HFFc6 (cell line): ENCODE measurements around the gene ZSCAN18. TPM values are rescaled to one million over a fixed set of nuclear protein-coding genes. Genes with fewer than 3 reads are reported as not detected.

Source experiments
- DNase-seq: peaks from one replicate; pipeline ENCODE4 v3.0.0-alpha.2; 2018
- H3K27ac Mint-ChIP-seq: 2 replicates; pipeline ENCODE4 v1.8.0; 2020; ENCODE audit warnings: mild to moderate bottlenecking, mixed read lengths
- H3K27me3 Mint-ChIP-seq: 2 replicates; pipeline ENCODE4 v1.8.0; 2021; ENCODE audit warnings: mild to moderate bottlenecking, moderate library complexity, mixed read lengths; ENCODE audit not compliant: insufficient read depth
- H3K36me3 Mint-ChIP-seq: 2 replicates; pipeline ENCODE4 v1.8.0; 2021; ENCODE audit warnings: low read depth, mixed read lengths
- H3K4me1 Mint-ChIP-seq: 2 replicates; pipeline ENCODE4 v1.8.0; 2020; ENCODE audit warnings: low read depth, mixed read lengths
- H3K4me3 Mint-ChIP-seq: 2 replicates; pipeline ENCODE4 v1.8.0; 2020; ENCODE audit warnings: mild to moderate bottlenecking, moderate library complexity, mixed read lengths
- H3K9me3 Mint-ChIP-seq: 2 replicates; pipeline ENCODE4 v1.8.0; 2020; ENCODE audit warnings: mild to moderate bottlenecking, mixed read lengths
- total RNA-seq, 6 experiments: library from RNA; stranded (reverse); fragmentation: NEBNext Ultra II Directional; extraction: Animal tissue kit (Norgen Biotek cat#: 25700); gene quantifications; 2 replicates in 1 of 6; 3 replicates in 5 of 6; pipeline ENCODE4 v1.2.3, GENCODE V29; 2021
- TF ChIP-seq, protein P1 (sequence below): fragments of 200-600 bp; sonication (generic); IDR thresholded peaks from 2 replicates; pipeline ENCODE4 v1.5.0; 2021; ENCODE audit warnings: antibody characterized with exemption, mild to moderate bottlenecking

ZSCAN18 gene
- total RNA-seq, 6 experiments from 2014 or later = 0.80 to 2.8 (median 2.1) TPM

DNA sequence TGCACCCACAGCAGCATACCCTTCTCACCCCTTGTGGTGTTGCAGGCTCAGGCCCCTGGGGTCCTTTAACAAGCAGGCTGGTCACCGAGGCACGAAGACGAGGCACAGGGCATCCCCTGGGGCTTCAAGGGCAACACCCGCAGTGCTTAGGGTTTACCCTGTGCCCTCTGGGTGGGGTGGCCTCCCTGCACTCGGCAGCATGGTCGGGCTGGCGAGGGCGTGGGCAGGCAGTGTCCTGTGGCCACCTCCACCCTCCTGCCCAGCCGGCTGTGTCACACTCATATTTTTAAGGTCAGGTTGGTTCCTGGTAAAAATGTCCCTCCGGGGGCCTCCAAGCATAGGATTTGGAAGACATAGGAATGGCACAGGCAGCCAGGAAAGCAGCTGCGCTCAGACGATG is 50.4 kb downstream of the ZSCAN18 start:
- Mint-ChIP-seq H3K4me3 (no peak overlapping the region), H3K4me1 (no peaks in the 10 kb centered on the region), H3K36me3 (peaks cover 9% of the 10 kb centered on the region), H3K27ac (no peak overlapping the region), H3K9me3 (peaks cover 79% of the 10 kb centered on the region), H3K27me3 (no peaks in the 10 kb centered on the region; the same call in 1 of the 2 replicates)
- TF ChIP-seq, protein P1, sequence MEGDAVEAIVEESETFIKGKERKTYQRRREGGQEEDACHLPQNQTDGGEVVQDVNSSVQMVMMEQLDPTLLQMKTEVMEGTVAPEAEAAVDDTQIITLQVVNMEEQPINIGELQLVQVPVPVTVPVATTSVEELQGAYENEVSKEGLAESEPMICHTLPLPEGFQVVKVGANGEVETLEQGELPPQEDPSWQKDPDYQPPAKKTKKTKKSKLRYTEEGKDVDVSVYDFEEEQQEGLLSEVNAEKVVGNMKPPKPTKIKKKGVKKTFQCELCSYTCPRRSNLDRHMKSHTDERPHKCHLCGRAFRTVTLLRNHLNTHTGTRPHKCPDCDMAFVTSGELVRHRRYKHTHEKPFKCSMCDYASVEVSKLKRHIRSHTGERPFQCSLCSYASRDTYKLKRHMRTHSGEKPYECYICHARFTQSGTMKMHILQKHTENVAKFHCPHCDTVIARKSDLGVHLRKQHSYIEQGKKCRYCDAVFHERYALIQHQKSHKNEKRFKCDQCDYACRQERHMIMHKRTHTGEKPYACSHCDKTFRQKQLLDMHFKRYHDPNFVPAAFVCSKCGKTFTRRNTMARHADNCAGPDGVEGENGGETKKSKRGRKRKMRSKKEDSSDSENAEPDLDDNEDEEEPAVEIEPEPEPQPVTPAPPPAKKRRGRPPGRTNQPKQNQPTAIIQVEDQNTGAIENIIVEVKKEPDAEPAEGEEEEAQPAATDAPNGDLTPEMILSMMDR = no peak
- no peak for DNase-seq

DNA sequence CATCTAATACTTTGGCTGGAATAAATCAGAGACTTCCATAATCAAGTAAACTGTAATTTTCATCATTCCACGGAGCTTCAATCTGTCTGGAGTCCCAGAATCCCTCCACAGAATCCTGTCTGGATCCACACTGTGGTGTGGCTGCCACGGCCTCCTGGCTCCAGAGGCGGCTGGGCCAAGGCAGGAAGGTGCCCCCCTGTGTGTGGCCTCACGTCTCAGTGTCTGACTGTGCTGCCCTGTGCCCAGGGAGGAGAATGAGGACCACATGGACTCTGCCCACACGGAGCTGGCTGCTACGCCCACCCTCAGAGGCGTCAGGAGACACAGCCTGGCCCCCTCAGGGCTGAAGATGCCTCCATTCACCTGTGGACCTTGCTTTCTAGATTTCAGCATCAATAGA is 51.2 kb downstream of the ZSCAN18 start:
- TF ChIP-seq, protein P1 = no peak
- no peak overlapping the region for H3K4me3 Mint-ChIP-seq
- peaks cover 9% of the 10 kb centered on the region for H3K36me3 Mint-ChIP-seq
- DNase-seq = no peak
- H3K4me1 Mint-ChIP-seq = no peaks in the 10 kb centered on the region
- H3K27me3 Mint-ChIP-seq = no peaks in the 10 kb centered on the region; the same call in 1 of the 2 replicates
- no peak overlapping the region for H3K27ac Mint-ChIP-seq
- H3K9me3 Mint-ChIP-seq = peaks cover 78% of the 10 kb centered on the region

DNA sequence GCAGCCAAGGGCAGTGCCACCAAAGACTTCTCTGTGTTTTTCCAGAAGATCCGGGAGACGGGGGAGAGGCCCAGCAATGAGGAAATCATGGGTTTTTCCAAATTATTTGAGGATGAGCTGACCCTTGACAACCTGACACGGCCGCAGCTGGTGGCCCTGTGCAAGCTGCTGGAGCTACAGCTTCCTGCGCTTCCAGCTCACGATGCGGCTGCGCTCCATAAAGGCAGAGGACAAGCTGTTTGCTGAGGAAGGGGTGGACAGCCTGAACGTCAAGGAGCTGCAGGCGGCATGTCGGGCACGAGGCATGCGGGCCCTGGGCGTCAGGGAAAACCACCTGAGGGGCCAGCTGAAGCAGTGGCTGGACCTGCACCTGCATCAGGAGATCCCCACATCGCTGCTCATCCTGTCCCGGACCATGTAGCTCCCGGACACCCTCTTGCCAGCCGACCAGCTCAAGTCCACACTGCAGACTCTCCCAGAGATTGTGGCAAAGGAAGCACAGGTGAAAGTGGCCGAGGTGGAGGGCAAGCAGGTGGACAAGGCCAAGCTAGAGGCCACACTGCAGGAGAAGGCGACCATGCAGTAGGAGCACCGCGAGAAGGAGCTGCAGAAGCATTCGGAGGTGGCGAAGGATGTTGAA is 52.5 kb downstream of the ZSCAN18 start:
- TF ChIP-seq, protein P1 = no peak
- Mint-ChIP-seq H3K27ac (no peak overlapping the region), H3K4me3 (no peak overlapping the region), H3K4me1 (no peaks in the 10 kb centered on the region), H3K27me3 (peaks cover 2% of the 10 kb centered on the region; the same call in 1 of the 2 replicates), H3K36me3 (peaks cover 9% of the 10 kb centered on the region), H3K9me3 (peaks cover 78% of the 10 kb centered on the region)
- DNase-seq = no peak

DNA sequence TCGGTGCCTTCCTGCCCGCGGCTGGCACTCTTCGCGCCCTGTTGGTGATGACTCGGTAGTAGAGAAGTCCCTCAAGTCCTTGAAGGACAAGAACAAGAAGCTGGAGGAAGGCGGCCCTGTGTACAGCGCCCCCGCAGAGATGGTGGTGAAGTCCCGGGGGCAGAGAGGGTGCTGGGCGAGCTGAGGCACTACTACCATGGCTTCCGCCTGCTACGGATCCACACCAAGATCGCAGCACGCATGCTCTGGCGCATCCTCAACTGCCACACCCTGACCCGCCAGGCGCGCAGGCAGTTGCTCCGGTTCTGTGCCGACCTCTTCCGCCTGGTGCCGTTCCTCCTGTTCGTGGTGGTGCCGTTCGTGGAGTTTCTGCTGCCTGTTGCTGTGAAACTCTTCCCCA is 53.1 kb downstream of the ZSCAN18 start:
- peaks cover 2% of the 10 kb centered on the region; the same call in 1 of the 2 replicates for H3K27me3 Mint-ChIP-seq
- H3K4me1 Mint-ChIP-seq = no peaks in the 10 kb centered on the region
- H3K36me3 Mint-ChIP-seq = peaks cover 9% of the 10 kb centered on the region
- no peak for DNase-seq
- H3K4me3 Mint-ChIP-seq = no peak overlapping the region
- TF ChIP-seq, protein P1 = no peak
- H3K9me3 Mint-ChIP-seq = peaks cover 83% of the 10 kb centered on the region
- no peak overlapping the region for H3K27ac Mint-ChIP-seq

DNA sequence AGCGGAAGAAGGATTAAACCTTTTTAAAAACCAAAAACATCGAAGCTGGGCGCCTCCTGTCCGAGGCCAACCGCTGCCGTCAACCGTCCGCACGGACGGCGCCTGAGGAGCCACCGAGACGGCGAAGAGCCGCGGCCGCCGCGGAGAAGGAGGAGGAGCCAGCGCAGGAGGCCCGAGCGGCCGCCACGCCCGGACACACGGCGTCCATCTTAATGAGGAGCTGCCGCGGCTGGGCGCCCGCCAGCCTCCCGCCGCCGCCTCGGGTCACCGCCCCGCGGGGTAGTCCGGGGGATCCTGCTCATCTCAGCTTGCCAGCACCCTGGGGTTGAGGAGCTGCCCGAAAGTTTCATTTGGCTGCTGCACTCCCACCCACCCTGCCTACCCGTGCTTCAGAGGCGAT is 53.6 kb downstream of the ZSCAN18 start:
- H3K9me3 Mint-ChIP-seq = peaks cover 78% of the 10 kb centered on the region
- no peak overlapping the region for H3K4me3 Mint-ChIP-seq
- DNase-seq = no peak
- H3K4me1 Mint-ChIP-seq = no peaks in the 10 kb centered on the region
- H3K27me3 Mint-ChIP-seq = peaks cover 2% of the 10 kb centered on the region; the same call in 1 of the 2 replicates
- TF ChIP-seq, protein P1 = no peak
- H3K36me3 Mint-ChIP-seq = peaks cover 8% of the 10 kb centered on the region
- no peak overlapping the region for H3K27ac Mint-ChIP-seq
